Measurements from ENCODE around the gene ERMN.
A peak's percentile ranks its signal among the peaks of the same experiment; 100 is the strongest.
"Not testable (repeated sequence)": the region's sequence is repeated elsewhere in the genome, so short reads cannot be mapped to it uniquely, and the experiment has no call there.

Gene ERMN

GRCh38 chr2:157325786-157326185, at the start of gene ERMN:
TSS of gene ERMN (minus strand) at chr2:157325824. CDS start at chr2:157325642, 182 bp downstream.
- no peak for DNase-seq (ENCODE audit: low spot score)

- no peak for DNase-seq (ENCODE audit: low spot score)
Observed at GRCh38 chr2:157375384-157375783, 49.8 kb upstream of the ERMN start.

GRCh38 chr2:157368508-157368907, 42.9 kb upstream of the ERMN start:
- DNase-seq (ENCODE audit: low spot score), result not testable (repeated sequence)

GRCh38 chr2:157367704-157368103, 42.1 kb upstream of the ERMN start:
- DNase-seq (ENCODE audit: low spot score), result no peak

GRCh38 chr2:157364257-157364974, 38.8 kb upstream of the ERMN start:
- no peak for DNase-seq (ENCODE audit: low spot score)

- no peak for DNase-seq (ENCODE audit: low spot score)
Observed at GRCh38 chr2:157363612-157364101, 38.0 kb upstream of the ERMN start.

GRCh38 chr2:157362627-157363026, 37.0 kb upstream of the ERMN start:
- no peak for DNase-seq (ENCODE audit: low spot score)

- DNase-seq (ENCODE audit: low spot score), result no peak
Observed at GRCh38 chr2:157361526-157361925, 35.9 kb upstream of the ERMN start.

GRCh38 chr2:157359628-157360027, 34.0 kb upstream of the ERMN start:
- DNase-seq (ENCODE audit: low spot score), result no peak

- no peak for DNase-seq (ENCODE audit: low spot score)
Observed at GRCh38 chr2:157355618-157356017, 30.0 kb upstream of the ERMN start.

GRCh38 chr2:157349949-157350515, 24.4 kb upstream of the ERMN start:
- DNase-seq (ENCODE audit: low spot score), result no peak

- DNase-seq (ENCODE audit: low spot score), result no peak
Observed at GRCh38 chr2:157348291-157348921, 22.8 kb upstream of the ERMN start.

- DNase-seq (ENCODE audit: low spot score), result no peak
Observed at GRCh38 chr2:157345647-157346389, 20.2 kb upstream of the ERMN start.

- DNase-seq (ENCODE audit: low spot score), result not testable (repeated sequence)
Observed at GRCh38 chr2:157341381-157341780, 15.8 kb upstream of the ERMN start.

- DNase-seq (ENCODE audit: low spot score), result no peak
Observed at GRCh38 chr2:157339965-157340655, 14.5 kb upstream of the ERMN start.

GRCh38 chr2:157337978-157338377, 12.4 kb upstream of the ERMN start:
- DNase-seq (ENCODE audit: low spot score), result no peak

- peak; percentile 52 for DNase-seq (ENCODE audit: low spot score)
Observed at GRCh38 chr2:157336137-157337010, 10.8 kb upstream of the ERMN start.

GRCh38 chr2:157334797-157335196, 9.2 kb upstream of the ERMN start:
- no peak for DNase-seq (ENCODE audit: low spot score)

GRCh38 chr2:157334335-157334734, 8.7 kb upstream of the ERMN start:
- DNase-seq (ENCODE audit: low spot score), result no peak

GRCh38 chr2:157333304-157334047, 7.9 kb upstream of the ERMN start:
- DNase-seq (ENCODE audit: low spot score), result no peak

Data from LoVo (cell line).